Adrenal gland (tissue), 5 donors: ENCODE data around the gene DCUN1D2.

Source experiments
- POLR2A ChIP-seq, 2 donors: fragments of 450-650 bp; IDR thresholded peaks; one replicate each; pipeline ENCODE4 v1.6.1; 2017; ENCODE audit warnings: antibody characterized with exemption in 2 of 2, mild to moderate bottlenecking in 2 of 2, moderate library complexity in 1 of 2
- TF ChIP-seq, protein P1 (sequence below), 6 experiments: fragments of 450-650 bp in 4 of 6; fragments of 200-600 bp in 2 of 6; sonication (generic) in 1 of 6; IDR thresholded peaks; 1 replicate in 5 of 6; 2 replicates in 1 of 6; pipeline versions ENCODE4 v1.5.1 to v1.8.0; 2016 to 2021; ENCODE audit warnings: antibody characterized with exemption in 6 of 6, mild to moderate bottlenecking in 2 of 6, moderate library complexity in 1 of 6
- donor health status: DM: no; HTN: no; CAD: no.

DNA sequence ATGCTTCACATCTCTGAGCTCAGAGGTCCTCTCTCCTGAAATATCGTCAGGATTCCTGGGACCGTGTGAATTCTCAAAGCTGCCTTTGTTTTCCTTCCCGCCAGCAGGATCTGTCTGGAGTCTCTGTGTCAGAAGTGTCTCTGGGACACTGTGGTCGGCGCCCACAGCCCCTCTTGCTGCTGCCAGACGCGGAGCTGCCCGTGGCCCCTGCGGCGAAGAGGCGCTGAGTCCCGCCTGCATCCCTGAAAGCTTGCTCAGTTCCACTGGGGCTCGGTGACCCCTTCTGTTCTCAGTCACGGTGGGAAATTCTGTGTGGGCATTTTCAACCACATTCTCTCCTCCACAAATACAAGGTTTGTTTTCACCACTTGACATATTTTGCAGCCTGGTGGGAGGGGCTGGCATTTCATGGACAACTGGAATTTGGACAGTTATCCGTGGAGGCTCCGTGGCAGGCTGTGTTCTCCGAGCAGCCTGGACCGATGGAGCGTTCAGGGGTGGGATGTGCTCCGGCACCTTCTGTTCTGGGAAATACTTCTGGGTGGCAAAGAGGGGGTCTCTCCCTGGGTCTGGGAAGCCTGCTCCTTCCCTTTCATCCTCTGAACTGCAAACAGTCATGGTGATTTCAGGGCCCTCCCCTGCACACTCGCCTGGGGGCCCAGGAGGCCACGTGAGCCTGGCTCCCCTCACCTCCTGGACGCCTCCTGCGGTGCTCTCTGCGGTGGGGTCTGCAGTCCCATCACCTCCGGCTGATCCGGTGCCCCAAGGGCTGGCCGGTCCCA is 84.0 kb downstream of the DCUN1D2 start:
- no peak for TF ChIP-seq POLR2A (IDR thresholded peaks at IDR 0.05)
- TF ChIP-seq, protein P1, sequence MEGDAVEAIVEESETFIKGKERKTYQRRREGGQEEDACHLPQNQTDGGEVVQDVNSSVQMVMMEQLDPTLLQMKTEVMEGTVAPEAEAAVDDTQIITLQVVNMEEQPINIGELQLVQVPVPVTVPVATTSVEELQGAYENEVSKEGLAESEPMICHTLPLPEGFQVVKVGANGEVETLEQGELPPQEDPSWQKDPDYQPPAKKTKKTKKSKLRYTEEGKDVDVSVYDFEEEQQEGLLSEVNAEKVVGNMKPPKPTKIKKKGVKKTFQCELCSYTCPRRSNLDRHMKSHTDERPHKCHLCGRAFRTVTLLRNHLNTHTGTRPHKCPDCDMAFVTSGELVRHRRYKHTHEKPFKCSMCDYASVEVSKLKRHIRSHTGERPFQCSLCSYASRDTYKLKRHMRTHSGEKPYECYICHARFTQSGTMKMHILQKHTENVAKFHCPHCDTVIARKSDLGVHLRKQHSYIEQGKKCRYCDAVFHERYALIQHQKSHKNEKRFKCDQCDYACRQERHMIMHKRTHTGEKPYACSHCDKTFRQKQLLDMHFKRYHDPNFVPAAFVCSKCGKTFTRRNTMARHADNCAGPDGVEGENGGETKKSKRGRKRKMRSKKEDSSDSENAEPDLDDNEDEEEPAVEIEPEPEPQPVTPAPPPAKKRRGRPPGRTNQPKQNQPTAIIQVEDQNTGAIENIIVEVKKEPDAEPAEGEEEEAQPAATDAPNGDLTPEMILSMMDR (IDR thresholded peaks at IDR 0.05): no peak
